ENCODE results near the gene MYH15. TPM values are rescaled to one million over a fixed set of nuclear protein-coding genes. Genes with fewer than 3 reads are reported as not detected.

Gene MYH15
- total RNA-seq, 1 donor from 2014 or later, result 1.0 TPM

- Mint-ChIP-seq H3K27ac (ENCODE audit: unreplicated experiment) (no peak overlapping the region), H3K4me1 (ENCODE audit: low read depth, unreplicated experiment) (peaks cover 2% of the 10 kb centered on the region), H3K4me3 (ENCODE audit: unreplicated experiment) (no peak overlapping the region), H3K36me3 (ENCODE audit: unreplicated experiment) (no peaks in the 10 kb centered on the region), H3K9me3 (ENCODE audit: unreplicated experiment) (no peaks in the 10 kb centered on the region), H3K27me3 (ENCODE audit: unreplicated experiment) (peaks cover 4% of the 10 kb centered on the region)
- no peak for DNase-seq
- TF ChIP-seq, protein P1, sequence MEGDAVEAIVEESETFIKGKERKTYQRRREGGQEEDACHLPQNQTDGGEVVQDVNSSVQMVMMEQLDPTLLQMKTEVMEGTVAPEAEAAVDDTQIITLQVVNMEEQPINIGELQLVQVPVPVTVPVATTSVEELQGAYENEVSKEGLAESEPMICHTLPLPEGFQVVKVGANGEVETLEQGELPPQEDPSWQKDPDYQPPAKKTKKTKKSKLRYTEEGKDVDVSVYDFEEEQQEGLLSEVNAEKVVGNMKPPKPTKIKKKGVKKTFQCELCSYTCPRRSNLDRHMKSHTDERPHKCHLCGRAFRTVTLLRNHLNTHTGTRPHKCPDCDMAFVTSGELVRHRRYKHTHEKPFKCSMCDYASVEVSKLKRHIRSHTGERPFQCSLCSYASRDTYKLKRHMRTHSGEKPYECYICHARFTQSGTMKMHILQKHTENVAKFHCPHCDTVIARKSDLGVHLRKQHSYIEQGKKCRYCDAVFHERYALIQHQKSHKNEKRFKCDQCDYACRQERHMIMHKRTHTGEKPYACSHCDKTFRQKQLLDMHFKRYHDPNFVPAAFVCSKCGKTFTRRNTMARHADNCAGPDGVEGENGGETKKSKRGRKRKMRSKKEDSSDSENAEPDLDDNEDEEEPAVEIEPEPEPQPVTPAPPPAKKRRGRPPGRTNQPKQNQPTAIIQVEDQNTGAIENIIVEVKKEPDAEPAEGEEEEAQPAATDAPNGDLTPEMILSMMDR (IDR thresholded peaks at IDR 0.05; ENCODE audit: partially characterized antibody, unreplicated experiment), result no peak
Measured at GRCh38 chr3:108497271-108497670, 13.1 kb downstream of the MYH15 start.

GRCh38 chr3:108495717-108496116 lies 14.7 kb downstream of the MYH15 start:
- H3K27ac Mint-ChIP-seq (ENCODE audit: unreplicated experiment), result no peak overlapping the region
- TF ChIP-seq, protein P1 (IDR thresholded peaks at IDR 0.05; ENCODE audit: partially characterized antibody, unreplicated experiment), result no peak
- peaks cover 1% of the 10 kb centered on the region for H3K9me3 Mint-ChIP-seq (ENCODE audit: unreplicated experiment)
- H3K36me3 Mint-ChIP-seq (ENCODE audit: unreplicated experiment), result no peaks in the 10 kb centered on the region
- H3K4me1 Mint-ChIP-seq (ENCODE audit: low read depth, unreplicated experiment), result peaks cover 2% of the 10 kb centered on the region
- DNase-seq, result no peak
- no peak overlapping the region for H3K4me3 Mint-ChIP-seq (ENCODE audit: unreplicated experiment)
- H3K27me3 Mint-ChIP-seq (ENCODE audit: unreplicated experiment), result peaks cover 4% of the 10 kb centered on the region

DNA sequence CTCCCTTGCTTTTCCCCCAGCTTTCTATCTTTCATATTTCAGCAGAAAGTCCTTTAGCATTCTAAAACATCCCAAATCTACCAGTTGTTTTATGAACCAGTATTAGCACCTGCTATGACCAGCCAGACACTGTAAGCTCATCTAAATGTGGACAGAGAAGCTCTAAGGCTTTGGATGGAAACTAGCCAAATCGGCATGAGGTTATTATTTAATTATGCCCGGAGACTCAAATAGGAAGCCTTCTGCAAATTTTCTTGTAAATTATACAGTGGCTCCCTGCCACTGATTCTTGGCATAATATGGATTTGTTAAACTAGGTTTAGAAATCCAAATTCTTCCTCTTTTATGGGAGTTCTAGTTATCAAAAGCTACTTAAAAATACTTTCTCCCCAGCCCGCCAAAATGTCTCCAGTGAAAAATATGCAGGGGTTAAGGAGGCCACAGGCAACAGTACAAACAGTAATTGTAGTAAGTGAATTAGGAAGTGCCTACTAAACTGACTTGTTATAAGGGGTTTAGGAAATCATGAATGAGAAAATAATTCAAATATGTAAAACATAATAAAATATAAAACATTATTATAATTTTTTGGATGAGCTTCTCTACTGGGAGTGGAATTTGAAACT lies 15.4 kb downstream of the MYH15 start:
- H3K27ac Mint-ChIP-seq (ENCODE audit: unreplicated experiment), result no peak overlapping the region
- H3K4me3 Mint-ChIP-seq (ENCODE audit: unreplicated experiment), result no peak overlapping the region
- no peaks in the 10 kb centered on the region for H3K36me3 Mint-ChIP-seq (ENCODE audit: unreplicated experiment)
- peaks cover 9% of the 10 kb centered on the region for H3K27me3 Mint-ChIP-seq (ENCODE audit: unreplicated experiment)
- peaks cover 2% of the 10 kb centered on the region for H3K4me1 Mint-ChIP-seq (ENCODE audit: low read depth, unreplicated experiment)
- no peak for DNase-seq
- peaks cover 1% of the 10 kb centered on the region for H3K9me3 Mint-ChIP-seq (ENCODE audit: unreplicated experiment)
- TF ChIP-seq, protein P1 (IDR thresholded peaks at IDR 0.05; ENCODE audit: partially characterized antibody, unreplicated experiment), result no peak

DNA sequence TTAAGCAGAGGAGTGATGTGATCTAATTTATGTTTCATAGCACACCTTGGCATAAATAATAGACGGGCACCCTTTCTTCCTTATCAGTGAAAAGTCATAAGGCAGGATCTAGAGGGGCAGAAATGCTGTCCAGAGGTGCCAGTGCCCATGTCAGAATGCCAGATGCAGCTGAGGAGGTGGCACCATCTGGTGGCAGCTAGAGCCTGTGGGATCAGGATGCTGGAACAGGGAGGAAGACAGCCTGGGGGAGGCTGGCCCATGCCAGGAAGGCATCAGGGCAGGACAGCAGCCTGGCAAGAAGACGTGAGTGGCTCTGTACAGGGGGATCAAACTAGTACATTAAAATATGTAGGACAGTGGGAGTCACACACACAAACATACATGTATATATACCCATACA lies 16.5 kb downstream of the MYH15 start:
- TF ChIP-seq, protein P1 (IDR thresholded peaks at IDR 0.05; ENCODE audit: partially characterized antibody, unreplicated experiment), result no peak
- no peak for DNase-seq
- Mint-ChIP-seq H3K27me3 (ENCODE audit: unreplicated experiment) (peaks cover 8% of the 10 kb centered on the region), H3K9me3 (ENCODE audit: unreplicated experiment) (peaks cover 1% of the 10 kb centered on the region), H3K4me1 (ENCODE audit: low read depth, unreplicated experiment) (peaks cover 2% of the 10 kb centered on the region), H3K36me3 (ENCODE audit: unreplicated experiment) (no peaks in the 10 kb centered on the region), H3K4me3 (ENCODE audit: unreplicated experiment) (no peak overlapping the region), H3K27ac (ENCODE audit: unreplicated experiment) (no peak overlapping the region)

GRCh38 chr3:108491456-108491855 lies 18.9 kb downstream of the MYH15 start:
- no peak overlapping the region for H3K27ac Mint-ChIP-seq (ENCODE audit: unreplicated experiment)
- H3K4me3 Mint-ChIP-seq (ENCODE audit: unreplicated experiment), result no peak overlapping the region
- H3K4me1 Mint-ChIP-seq (ENCODE audit: low read depth, unreplicated experiment), result peaks cover 13% of the 10 kb centered on the region
- H3K36me3 Mint-ChIP-seq (ENCODE audit: unreplicated experiment), result no peaks in the 10 kb centered on the region
- peaks cover 7% of the 10 kb centered on the region for H3K27me3 Mint-ChIP-seq (ENCODE audit: unreplicated experiment)
- TF ChIP-seq, protein P1 (IDR thresholded peaks at IDR 0.05; ENCODE audit: partially characterized antibody, unreplicated experiment), result no peak
- no peak for DNase-seq
- H3K9me3 Mint-ChIP-seq (ENCODE audit: unreplicated experiment), result peaks cover 1% of the 10 kb centered on the region
